Head of caudate nucleus (tissue), 42 donors: ENCODE results near the gene CTIF.

Source experiments
- DNase-seq, 42 donors: peaks; one replicate each; pipeline versions ENCODE4 v3.0.0 to v3.0.0-alpha.2; 2020 to 2021; ENCODE audit warnings: mixed read lengths in 7 of 42
- intact Hi-C: fragments of 100-400 bp; cut with DNase I; formaldehyde crosslinking; loops from one replicate; pipeline ENCODE4 v1.15.0; 2022

The CTIF gene

DNA sequence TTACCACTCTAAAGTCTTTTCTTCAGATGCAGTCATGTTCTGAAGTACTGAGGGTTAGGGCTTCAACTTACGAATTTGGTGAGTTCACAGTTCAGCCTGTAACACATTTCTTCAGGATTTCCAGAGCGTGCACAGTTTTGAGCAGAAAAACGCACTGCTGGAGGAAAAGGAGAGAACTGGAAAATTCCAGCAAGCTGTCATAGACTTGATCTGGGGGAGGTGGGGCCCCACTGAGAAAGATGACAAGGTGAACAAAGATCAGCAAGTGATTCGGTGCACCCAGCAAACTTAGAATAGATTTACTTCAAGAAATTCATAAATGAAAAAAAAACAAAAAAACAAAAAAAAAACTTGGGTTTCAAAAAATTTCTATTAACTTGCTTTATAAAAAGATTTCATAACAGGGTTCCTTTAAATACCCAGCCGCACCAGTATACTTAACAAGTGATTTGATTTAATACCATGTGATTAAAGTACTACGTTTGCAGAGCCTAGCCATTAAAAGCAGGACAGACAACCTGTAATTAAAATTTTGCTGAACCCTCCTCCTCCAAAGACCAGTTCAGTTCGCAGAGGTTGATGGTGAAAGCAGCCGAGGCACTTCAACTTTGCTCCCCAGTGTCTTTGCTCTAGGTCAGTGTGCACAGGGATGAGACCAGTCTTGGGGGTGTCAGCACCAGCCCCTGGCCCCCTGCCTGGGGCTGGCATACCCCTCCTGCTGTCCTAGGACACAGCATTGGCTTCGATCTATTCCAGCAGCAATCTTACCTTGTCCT, 30.5 kb downstream of the CTIF start:
- peak in 13 of 42 donors; percentile 29 to 62 (median 47) for DNase-seq
- intact Hi-C loops = no loop called here

DNA sequence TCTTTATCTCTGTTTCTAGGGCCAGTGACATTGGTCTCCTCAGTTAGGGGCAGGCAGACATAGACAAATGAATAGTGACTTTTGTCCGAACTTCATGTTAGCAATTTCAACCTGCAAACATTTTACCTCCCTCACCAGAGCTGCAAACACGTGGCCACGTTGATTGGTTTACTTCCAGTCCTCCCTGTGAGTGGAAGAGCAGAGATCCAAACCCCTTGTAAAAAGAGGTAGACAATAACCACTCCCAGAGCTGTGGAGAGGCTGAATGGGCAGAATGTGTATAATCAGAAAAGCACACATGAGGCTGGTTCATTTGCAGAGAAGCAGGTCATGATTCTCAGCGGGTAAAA, 31.1 kb downstream of the CTIF start:
- intact Hi-C loops = no loop called here
- DNase-seq = no peak

DNA sequence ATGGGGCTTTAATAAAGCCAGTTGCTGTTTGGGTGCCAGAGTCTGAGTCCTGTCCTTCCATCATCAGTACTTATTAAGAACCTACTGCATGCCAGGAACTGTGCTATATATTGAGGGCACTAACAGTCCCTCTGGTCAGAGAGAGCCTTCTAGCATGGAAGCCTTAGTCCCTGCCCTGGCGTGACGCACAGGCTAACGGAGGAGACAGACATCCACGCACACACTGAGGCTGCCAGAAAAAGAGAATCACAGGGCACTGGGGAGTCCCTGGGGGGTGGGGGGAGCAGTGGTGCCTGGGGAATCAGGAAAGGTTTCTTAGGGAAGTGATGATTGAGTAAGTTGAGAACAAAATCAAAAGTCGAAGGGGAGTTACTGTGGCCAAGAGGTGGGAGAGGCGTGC, 31.5 kb downstream of the CTIF start:
- no peak for DNase-seq
- intact Hi-C loops = no loop called here

DNA sequence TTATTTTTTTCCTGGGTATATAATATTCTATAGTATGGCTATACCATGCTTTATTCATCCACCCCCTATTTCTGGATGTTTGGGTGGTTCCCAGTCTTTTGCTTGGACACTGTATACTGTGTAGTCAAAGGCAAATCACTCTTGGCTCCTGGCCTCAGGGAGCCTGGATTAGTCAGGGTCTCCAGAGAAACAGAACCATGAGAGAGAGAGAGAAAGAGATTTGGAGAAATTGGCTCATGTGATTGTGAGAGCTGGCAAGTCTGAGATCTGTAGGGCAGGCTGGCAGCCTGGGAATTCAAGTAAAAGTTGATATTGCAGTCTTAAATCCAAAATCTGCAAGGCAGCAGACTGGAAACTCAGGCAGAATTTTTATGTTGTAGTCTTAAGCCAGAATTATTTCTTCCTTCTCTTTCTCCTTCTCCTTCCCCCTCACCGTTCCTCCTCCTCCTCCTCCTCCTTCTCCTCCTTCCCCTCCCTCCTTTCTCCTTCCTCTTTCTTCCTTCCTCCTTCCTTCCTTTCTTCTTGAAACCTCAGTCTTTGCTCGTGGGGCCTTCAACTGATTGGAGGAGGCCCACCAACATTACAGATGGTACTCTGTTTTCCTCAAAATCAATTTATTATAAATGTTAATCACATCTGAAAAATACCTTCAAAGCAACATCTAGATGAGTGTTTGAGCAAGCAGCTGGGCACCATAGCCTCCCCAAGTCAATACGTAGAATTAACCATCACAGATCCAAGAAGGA, 33.0 kb downstream of the CTIF start:
- DNase-seq = peak in 1 of 42 donors; percentile 57
- intact Hi-C loops = no loop called here

DNA sequence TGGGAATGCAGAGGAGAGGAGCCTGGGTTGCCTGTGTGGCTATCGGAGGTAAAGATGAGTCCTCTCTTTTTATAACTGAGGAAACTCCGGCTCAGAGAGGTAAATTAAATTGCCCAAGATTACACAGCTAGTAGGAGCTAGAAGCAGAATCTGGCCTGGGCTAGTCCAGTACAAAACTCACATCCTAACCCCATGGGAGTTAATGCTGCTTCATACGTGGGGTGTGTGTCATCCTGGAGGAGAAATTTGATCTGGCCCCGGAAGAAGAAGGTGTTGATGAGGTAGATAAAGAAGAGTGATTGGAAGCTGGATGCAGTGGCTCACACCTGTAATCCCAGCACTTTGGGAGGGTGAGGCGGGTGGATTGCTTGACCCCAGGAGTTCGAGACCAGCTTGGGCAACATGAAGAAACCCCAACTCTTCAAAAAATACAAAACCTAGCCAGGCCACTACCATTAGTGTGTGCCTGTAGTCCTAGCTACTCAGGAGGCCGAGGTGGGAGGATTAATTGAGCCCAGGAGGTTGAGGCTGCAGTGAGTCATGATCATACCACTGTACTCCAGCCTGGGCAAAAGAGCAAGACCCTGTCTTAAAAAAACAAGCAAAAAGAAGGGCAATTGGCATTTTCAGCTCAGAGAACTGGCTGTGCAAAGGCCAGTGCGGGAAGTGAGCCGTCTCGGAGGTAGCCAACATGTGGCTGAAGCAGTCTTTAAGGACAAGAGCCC, 33.7 kb downstream of the CTIF start:
- intact Hi-C loops = no loop called here

DNA sequence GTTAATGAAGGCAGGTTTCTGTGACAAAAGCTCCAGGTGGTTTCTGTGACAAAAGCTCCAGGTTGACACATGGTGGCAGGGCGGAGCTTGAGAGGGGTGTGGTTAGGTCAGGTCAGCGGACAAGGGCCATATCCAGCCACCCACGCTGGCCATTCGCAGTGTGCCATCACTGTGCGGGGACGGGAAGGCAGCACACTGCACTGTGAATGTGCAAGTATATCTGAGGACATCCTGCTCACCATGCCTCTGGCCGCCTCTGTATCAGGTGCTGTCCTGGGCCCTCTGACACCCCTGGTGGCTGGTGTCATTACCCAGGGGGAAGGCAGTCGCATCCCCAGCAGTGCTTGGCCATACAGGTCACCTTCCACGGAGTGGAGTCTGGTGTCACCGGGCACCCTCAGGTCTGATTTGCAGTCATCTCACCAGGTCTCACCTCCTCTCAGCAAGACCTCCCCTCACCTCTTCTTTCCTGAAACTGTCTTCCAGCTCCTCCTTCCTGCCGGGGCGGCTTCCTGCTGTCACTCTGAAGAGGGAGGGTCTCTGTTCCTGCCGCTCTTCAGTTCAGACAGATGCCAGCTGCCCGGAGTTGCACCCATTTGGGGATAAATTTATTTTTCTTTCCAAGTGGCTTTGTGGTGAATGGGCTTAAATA, 34.9 kb downstream of the CTIF start:
- intact Hi-C loops = no loop called here
- DNase-seq = no peak

More for the DNA sequence above, 33.7 kb downstream of the CTIF start:
- no peak for DNase-seq

DNA sequence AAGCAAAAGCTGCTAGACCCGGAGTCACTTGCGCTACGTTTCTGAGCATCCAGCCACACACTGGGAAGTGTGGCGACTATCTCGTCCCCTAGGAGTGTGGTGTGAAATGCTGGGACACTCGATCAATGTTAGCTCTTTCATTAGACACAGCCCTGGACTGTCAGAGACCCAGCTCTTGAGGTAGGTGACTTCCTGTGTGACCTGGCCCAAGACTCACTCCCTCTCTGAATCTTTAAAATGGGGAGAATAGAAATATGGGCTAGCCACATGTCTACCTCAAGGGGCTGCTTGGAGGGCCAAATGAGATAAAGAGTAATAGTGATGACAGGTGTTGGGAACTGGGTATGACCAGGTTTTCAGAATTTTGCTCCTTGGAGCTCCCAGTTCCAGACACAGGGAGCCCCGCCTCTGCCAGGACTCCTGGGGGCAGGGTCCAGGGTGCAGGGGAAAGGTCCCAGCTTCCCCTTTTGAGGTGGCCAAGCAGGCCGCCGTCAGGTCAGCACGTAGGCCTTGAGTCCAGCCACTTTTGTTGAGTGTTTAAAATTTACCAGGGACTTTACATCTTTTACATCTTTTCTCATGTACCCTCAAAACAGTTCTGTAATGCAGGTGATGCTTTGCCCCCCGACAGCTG, 36.0 kb downstream of the CTIF start:
- intact Hi-C loops = no loop called here

DNA sequence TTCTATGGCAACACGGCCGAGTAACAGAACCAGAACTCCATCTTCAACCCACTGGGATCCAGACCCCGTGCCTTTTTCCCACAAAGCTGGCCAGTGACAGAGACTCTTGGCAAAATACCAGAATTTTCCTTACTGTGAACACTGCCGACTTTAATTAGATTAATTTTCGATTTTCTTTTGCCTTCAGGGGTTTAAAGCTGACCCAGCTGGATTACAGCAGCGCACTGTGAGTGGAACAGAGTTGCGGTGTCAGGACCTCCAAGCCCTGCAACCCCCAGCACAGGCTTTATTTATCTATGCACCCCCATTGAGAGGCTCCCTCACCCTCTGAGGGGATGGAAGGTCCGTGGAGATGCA, 36.4 kb downstream of the CTIF start:
- intact Hi-C loops = no loop called here
- DNase-seq = peak in 1 of 42 donors; percentile 48

More for the DNA sequence above, 36.0 kb downstream of the CTIF start:
- no peak for DNase-seq

DNA sequence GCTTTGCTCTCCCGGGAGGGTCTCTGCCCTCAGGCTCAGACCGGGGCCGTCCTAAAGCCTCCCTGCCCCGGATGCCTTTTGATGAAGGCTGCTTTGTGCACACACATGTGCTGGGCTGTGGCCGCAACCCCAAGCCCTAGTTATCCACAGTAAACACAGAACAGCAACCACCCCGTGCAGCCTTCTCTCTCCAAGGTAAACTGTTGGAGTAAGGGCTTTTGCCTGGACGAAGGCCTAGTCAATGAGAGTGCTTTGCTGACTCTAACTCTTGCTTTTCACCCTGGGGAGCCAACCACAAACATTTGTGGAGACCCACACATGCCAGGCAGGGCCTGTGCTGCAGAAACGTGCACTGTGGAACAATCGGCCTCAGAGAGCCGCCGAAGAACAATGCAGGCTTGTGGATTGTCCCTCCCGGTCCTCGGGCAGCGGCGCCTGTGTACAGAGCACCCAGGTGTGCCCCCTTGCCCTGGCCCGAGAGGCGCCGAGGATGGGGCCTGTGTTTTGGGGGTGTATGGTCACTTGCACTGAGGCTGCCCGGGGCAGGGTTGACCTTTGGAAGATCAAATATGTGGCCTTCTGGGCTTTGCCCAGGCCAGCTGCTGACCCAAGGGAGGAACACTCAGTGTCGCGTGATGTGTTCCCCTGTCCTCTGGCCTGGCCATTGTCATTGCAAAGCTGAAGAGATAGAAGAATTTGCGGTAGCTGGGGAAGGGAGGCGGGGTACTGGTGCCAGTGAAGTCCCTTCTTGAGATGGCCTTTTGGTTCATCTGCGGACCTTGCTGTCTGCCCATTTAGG, 37.0 kb downstream of the CTIF start:
- intact Hi-C loops = no loop called here
- peak; percentile 50 to 92 (median 76) for DNase-seq

DNA sequence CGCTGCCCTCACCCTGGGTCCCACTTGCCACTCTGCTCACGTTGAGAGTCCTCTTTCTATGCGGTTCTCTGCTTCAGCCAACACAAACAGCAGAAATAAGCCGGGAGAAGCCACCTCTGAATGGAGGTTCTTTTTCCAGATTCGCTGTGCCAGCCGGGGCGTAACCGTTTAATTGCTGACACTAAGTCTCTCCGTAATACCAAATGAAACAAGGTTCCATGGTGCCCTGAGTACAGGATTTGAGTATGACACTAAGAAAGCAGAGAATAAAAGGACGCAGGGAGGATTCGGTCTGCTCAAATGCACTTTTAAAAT, 37.6 kb downstream of the CTIF start:
- intact Hi-C loops = no loop called here
- DNase-seq = peak in 3 of 42 donors; percentile 50 to 68 (median 54)

DNA sequence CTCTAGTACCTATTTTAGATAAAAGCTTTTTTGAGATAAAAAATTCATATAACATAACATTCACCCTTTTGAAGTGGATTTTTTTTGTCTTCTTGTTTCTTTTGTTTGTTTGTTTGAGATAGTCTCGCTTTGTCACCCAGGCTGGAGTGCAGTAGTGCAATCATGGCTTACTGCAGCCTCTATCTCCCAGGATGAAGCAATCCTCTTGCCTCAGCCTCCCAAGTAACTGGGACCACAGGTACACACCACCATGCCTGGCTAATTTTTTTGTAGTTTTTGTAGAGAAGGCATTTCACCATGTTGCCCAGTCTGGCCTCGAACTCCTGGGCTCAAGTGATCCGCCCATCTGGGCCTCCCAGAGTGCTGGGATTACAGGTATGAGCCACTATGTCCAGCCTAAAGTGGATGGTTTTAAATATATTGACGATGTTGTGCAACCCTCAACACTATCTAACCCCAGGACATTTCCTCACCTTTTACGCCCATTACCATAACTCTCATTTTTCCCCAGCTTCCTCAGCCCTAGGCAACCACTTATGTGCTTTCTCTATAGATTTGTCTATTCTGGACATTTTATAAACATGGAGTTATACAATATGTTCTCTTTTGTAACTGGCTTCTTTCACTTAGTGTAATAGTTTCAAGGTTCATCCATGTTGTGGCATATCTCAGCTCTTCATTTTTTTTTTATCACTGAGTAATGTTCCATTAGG, 38.8 kb downstream of the CTIF start:
- no peak for DNase-seq
- intact Hi-C loops = no loop called here

DNA sequence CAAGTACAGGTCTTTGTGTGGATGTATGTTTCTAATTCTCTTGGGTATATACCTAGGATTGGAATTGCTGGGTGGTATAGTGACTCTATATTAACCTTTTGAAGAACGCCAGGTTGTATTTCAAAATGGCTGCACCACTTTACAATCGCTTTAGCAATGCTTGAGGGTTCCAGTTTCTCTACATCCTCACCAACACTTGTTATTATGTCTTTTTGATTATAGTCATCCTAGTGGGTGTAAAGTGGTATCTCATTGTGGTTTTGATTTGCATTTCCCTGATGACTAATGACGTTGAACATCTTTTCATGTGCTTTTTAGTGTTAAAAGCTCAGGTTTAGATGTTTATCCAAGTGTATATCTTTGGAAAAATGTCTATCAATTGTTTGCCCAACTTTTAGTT, 39.5 kb downstream of the CTIF start:
- no peak for DNase-seq
- intact Hi-C loops = no loop called here

DNA sequence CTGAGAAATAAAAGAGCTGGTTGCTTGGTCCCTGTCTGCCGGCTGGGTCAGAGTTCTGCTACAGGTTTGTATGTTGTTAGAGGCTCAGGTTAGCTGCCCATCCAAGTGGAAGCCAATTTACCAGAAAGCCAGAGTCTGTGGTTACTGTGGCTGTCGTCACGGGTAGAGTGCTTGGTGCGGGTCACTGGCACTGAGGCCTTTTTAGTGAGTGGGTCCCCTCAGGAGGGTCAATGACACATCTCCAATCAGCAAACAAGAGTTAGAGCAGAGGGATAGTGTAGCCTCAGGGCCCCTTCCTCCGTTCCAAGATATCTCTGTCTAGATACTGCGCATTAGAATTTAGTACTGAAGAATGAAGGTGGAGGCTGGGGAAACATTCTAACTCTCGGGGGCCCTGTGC, 41.2 kb downstream of the CTIF start:
- DNase-seq = peak in 1 of 42 donors; percentile 24

DNA sequence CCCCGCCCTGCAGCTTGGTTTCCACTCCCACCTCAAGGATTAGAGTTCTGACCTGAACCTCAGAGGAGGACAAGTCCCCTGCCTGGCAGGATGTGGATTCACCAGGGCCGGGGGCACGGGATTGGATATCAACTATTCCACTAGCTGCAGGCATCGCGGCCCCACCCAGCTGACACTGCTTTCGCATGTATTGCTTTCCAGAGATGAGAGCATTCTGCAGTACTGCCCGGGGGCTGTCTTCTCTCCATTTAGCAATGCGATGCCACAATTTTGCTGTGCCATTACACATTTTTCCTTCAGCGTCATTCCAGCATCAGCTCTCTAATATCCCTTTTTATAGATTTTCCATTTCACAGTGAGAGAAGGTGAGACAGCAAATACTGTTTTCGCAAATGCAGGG, 42.0 kb downstream of the CTIF start:
- intact Hi-C loops = no loop called here
- DNase-seq = peak in 32 of 42 donors; percentile 32 to 74 (median 53)

More for the DNA sequence above, 41.2 kb downstream of the CTIF start:
- intact Hi-C loops = no loop called here

DNA sequence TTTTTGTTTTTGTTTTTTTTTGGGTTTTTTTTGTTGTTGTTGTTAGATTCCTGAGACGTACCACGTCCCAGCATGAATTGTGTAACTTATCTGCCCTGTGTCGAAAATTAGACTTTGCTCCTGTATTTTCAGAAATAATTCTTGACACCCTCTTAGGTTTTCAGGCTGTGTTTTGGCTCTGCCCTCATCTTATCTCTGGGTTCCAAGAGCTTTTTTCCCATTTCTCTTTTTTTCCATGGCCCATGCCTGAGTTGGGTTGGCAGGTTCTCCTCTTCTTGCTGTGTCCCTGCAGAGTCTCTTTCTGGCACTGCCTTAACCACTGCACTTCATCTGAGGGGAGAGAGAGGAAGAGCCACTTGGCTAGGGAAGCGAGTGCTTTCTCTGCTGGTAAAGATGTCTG, 42.4 kb downstream of the CTIF start:
- peak in 1 of 42 donors; percentile 23 for DNase-seq
- intact Hi-C loops = no loop called here

DNA sequence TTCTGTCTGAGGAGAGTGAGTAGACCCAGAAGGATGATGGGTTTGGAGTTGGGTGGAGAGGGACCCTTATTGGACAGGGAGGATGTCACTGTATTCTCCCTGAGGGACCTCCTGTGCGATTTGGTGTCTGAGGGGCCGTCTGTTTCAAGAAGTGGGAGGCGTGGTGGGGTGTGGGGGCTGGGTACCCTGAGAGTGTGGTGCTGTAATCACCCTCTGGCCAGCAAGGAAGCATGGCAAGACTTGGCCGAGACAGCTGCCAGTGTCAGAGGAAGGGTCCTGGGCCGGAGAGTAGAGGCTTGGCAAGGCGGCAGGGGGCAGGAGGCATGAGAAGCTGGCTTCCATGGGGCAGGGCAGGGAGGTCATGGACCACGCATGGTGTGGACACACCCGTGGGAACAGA, 43.1 kb downstream of the CTIF start:
- intact Hi-C loops = no loop called here
- DNase-seq = peak in 1 of 42 donors; percentile 27

DNA sequence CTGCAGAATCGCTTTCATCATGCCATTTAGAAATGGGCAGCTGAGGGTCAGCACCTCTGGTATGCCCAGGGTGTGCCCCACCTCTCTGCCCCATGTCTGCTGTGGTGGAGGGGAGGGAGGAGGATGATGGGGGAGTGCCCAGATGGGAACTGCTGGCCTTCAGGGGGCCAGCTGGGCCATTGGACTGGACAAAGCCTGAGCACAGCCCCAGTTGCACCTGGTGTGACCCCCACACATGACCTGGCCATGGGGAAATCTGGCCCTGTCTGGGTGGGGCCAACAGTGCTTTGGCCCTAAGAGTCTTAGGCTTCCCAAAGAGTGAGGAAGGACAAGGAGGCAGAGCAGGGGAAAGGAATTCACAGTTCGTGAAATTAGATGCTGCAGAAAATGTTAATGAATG, 44.1 kb downstream of the CTIF start:
- DNase-seq = peak in 1 of 42 donors; percentile 24
- intact Hi-C loops = no loop called here

DNA sequence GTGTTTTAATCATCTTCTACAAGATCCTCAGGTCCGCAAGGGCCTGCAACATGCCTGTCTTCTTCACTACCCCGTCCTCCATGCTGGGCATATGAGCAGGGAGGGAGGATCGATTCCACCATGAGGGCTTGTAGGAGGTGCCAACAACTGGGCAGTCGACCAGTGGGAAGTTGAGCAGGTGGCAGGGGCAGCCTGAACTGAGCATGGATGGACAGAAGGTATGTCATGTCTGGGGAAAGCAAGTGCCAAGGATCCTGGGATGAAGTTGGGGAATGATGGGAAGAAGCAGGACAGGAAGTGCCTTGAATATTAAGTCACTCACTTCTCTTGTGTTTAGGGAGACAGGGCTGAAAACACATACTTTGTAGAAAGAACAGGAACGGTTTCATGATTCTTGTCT, 44.7 kb downstream of the CTIF start:
- DNase-seq = no peak
- intact Hi-C loops = no loop called here
